Endothelial cell of hepatic sinusoid (primary cell): ENCODE data around the gene PTPRC.
"Not testable (repeated sequence)": the region's sequence is repeated elsewhere in the genome, so short reads cannot be mapped to it uniquely, and the experiment has no call there.

Source experiments
- in situ Hi-C: cut with HindIII; loops from 2 replicates; pipeline ENCODE4 v1.10.0; 2017; ENCODE audit warnings: low sequenced_read_pairs

The PTPRC gene

DNA sequence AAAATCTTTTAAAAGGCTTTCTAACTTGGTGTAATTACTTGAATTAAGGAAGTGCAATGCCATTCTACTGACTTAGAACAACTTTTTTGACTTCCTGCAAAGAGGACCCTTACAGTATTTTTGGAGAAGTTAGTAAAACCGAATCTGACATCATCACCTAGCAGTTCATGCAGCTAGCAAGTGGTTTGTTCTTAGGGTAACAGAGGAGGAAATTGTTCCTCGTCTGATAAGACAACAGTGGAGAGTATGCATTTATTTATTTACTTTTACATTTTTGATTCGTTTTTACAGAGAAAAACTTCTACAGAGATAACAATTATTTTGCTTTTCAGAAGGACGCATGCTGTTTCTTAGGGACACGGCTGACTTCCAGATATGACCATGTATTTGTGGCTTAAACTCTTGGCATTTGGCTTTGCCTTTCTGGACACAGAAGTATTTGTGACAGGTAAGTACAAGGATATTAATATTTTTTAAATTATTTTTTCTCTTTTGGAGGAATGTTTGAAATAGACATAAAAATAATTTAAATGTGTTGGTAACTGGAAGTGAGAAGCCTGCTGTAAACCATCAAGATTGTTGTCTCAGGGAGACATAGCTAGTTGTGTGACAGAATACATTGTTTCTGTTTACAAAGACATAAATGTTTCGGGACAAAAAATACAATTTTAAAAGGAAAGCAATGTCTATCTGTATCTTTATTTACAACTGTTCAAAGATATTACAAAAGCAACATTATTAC, at the start of gene PTPRC:
PTPRC (plus strand) TSS at position 147 of the 742 bp plus-strand sequence; CDS start at position 376, 229 bp downstream.
- in situ Hi-C loops = no loop called here

DNA sequence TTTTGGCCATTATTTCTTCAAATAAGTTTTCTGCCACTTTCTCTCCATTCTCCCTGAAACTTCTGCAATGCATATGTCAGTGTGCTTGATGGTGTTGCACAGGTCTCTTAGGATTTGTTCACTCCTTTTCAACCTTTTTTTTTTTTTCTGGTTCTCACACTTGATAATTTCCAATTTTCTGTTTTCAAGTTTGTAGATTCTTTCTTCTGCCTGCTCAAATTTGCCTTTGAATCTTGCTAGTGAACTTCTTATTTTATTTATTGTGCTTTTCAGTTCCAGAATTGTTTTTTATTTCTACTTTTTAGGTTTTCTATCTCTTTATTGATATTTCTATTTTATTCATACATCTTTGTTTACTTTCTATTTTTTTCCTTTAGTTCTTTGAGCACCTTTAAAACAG, 48.4 kb upstream of the PTPRC start:
- in situ Hi-C loops = no loop called here

GRCh38 chr1:198595765-198596164, 43.1 kb upstream of the PTPRC start:
- in situ Hi-C loops = no loop called here

DNA sequence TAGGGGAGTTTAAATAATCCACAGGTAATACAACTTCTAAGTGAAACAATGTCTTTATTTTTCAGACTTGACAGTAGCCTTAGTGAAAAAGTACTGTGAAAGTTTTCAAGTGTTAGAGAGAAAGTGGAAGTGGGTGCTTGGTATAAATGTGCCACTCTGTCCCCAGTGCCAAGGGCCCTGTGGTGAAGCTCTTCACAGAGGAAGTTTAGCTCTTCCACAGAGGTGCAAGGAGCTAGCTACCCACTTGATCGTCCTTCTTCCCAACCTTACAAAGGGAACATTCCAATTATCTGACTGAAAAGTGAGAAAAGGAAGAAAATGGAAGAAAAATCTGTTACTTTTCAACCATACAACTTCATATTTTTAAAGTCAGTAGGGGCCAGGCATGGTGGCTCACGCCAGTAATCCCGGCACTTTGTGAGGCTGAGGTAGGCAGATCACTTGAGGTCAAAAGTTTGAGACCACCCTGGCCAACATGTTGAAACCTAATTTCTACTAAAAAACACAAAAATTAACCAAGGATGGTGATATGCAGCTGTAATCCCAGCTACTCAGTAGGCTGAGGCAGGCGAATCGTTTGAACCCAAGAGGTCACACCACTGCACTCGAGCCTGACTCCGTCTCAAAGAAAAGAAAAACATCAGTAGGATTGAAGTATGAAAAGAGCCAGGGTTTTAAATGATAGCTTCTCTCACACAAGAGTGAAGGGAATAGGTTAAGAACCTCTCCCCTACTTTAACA, 41.0 kb upstream of the PTPRC start:
- in situ Hi-C loops = no loop called here

GRCh38 chr1:198598796-198599321, 40.0 kb upstream of the PTPRC start:
- in situ Hi-C loops = no loop called here

DNA sequence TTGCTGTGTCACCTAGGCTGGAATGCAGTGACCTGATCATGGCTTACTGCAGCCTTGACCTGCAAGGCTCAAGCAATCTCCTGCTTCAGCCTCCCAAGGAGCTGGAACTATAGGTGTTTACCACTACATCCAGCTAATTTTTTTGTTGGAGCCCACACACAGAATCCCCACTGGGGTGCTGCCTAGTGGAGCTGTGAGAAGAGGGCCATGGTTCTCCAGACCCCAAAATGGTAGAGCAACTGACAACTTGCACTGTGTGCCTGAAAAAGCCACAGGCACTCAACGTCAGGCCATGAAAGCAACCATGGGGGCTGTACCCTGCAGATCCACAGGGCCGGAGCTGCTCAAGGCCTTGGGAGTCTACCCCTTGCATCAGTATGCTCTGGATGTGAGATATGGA, 39.1 kb upstream of the PTPRC start:
- in situ Hi-C loops = no loop called here

DNA sequence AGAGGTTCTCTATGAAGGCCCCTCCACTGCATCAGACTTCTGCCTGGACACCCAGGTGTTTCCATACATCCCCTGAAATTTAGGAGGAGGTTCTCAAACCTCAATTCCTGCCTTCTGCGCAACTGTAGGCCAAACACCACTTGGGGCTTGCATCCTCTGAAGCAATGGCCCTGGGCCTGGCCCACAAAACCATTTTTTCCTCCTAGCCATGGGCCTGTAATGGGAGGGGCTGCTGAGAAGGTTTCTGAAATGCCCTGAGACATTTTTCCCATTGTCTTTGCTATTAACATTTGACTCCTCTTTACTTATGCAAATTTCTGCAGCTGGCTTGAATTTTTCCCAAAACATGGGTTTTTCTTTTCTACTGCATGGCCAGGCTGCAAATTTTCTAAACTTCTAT, 37.9 kb upstream of the PTPRC start:
- in situ Hi-C loops = no loop called here

DNA sequence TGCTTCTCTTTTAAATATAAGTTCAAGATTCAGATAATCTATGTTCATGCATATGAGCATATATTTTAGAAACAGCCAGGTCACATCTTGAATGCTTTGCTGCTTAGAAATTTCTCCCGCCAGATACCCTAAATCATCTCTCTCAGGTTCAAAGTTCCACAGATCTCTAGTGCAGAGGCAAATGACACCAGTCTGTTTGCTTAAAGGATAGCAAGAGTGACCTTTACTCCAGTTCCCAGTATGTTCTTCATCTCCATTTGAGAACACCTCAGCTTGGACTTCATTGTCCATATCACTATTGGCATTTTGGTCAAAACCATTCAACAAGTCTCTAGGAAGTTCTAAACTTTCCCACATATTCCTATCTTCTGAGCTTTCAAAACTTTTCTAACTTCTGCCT, 37.5 kb upstream of the PTPRC start:
- in situ Hi-C loops = not testable (repeated sequence)

- in situ Hi-C loops = no loop called here
These were observed 36.6 kb upstream of the PTPRC start for GRCh38 chr1:198601936-198602889.

DNA sequence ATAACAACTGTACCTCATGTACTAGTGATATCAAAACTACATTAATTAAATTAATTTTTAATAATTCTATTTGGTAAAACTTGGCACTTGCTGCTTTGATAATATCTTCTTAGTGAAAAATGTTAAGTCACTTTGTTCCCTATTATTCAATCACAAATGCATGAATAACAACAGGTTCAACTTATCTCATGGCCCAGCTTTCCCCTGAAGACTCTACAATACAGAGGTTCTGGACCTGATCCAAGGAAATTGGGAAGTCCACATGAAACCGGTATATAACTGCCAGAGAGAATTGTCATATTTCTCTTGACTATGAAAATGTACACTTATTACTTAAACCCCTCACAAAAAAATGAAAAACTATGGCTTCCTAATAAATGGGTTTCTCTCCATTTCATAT, 33.9 kb upstream of the PTPRC start:
- in situ Hi-C loops = no loop called here

DNA sequence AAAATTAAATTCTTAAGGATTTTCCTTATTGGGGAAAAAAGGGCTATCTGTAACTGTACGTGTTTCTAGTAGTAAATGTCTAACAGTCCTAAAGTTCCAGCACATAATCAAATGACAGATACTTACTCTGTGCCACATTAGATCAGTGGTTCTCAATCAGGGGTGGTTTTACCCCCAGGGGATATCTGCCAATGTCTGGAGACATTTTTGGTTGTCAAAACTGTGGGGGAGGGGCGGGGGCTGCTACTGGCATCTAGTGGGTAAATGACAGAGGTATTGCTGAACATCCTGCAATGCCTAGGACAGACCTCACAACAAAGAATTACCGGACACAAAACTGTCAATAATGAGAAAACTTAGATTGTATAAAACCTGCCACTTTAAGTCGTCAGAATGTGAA, 33.4 kb upstream of the PTPRC start:
- in situ Hi-C loops = no loop called here

DNA sequence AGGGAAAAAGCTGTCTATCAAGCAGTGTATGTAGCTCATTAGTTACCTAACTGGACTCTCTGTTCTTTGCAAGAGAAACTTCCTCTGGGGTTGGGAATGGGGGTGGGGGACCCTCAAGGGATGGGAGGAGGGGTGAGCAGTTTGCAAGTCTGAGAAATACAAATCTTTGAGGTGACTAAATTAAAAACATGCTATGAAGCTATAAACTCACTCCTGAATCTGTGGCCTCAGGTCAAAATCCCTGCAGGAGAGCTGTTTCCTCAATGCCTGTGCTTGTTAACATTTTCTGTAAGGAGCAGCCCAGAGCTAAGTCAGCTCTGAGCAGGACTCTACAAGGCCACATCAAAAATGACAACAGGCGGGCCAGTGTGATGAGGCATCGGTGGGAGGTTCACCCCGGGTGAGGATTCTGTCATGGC, 32.8 kb upstream of the PTPRC start:
- in situ Hi-C loops = no loop called here

GRCh38 chr1:198607714-198608113, 31.1 kb upstream of the PTPRC start:
- in situ Hi-C loops = no loop called here

DNA sequence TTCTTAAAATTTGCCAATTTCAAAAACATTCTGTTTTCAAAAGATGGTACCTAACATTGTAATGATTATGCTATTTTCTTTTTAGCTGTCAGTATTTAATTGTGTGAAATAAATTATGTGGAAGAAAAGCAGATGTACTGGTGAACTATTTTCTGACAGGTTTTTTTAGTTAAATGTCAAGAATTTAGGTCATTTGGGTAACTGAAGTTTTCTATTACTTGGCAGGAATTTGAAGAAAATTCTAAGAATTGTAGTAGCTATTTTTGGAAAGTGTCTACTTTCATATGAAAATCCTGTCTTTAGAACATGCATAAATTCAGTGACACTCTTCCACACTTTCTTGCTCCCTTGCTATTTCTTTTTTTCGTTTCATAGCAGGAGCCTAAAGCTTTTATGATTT, 28.5 kb upstream of the PTPRC start:
- in situ Hi-C loops = no loop called here

DNA sequence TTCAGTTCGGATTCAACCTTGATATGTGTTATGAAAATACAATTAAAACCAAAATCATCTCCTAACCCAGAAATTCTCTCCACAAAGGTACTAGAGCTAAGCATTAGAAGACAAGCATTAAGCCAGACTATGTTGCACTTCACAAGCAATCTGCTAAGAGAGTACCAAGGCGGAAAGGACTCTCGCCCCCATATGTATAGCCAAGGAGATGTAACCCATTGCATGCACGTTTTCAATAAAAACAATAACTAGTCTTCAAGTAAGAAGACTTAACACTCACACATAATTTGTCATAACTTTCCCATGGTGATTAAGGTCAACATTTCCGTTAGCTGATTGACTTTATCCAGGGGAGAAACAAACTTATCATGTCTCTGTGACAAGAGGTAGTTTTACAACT, 27.6 kb upstream of the PTPRC start:
- in situ Hi-C loops = no loop called here

- in situ Hi-C loops = no loop called here
These were observed 26.2 kb upstream of the PTPRC start for GRCh38 chr1:198612471-198613260.

DNA sequence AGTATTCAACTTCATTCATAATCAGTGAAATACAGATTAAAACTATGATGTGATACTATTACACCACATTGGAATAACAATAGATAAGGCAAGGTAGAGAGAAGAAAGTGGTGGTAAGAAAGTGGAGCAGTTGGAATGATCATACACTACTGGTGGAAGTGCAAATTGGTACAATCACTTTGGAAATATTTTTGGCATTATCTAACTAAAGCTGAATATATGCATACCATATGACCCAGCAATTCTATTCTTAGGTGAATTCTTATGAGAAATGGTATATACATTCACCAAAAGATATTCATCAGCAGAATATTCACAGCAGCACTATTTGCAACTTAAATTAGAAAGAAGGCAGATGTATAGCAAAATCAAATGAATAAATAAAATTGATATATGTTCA, 21.4 kb upstream of the PTPRC start:
- in situ Hi-C loops = no loop called here

DNA sequence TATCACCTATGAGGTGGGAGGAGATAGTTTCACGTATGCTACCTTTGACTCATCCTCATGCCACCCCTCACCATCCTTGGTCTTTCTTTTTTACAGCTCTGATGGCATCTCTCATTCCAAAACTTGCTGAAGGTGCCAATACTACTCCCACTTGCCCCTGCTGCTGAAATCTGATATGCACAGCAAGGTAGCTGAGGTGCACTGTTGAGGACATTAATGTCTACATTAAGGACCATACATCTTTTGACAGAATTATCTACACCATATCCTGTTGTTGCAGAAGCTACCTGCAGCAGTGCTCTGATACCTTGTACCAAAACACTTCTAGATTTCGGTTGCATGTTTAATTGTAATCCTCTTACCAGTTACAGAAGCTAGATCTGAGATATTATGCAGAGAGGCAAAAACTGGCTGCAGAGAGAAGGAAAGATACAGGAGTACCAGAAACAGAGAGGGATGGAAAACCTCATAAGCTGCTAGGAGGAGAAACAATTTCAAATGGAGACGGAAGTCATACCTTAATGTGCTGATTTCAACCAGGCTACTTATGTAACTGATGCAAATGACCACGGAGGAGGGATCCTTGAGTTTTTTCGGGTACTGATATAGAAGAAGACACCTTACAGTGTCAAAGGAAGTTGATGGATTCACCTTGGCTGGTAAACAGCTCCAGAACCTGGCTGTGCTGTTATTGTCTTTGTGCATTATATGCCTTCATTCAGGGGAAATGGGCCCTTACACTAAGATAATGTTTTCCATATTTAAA, 19.3 kb upstream of the PTPRC start:
- in situ Hi-C loops = no loop called here

DNA sequence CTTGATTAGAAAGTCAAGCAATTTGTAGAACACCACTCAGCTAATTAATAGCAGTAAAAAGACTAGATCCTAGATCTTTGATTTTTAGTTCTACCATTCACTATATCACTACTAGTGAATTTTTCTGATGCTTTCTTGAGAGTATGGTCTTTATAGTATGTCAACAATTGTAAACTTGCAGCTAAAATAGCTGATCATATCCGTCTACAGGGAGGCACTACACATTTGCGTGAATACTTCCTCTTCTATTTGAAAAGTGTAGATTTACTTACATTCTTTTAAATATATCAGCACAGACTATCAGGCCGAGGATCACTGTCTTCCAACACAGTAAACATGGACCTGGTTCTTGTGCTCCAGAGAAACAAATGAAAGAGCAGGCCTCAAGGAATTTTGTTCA, 18.6 kb upstream of the PTPRC start:
- in situ Hi-C loops = no loop called here
